Measurements from ENCODE around the gene LRRC59.
A peak's percentile ranks its signal among the peaks of the same experiment; 100 is the strongest.

The LRRC59 gene

GRCh38 chr17:50360486-50361115, 36.7 kb downstream of the LRRC59 start:
- no peak for DNase-seq

- no peak for DNase-seq
Measured at GRCh38 chr17:50359998-50360461, 37.3 kb downstream of the LRRC59 start.

- DNase-seq = no peak
Measured at GRCh38 chr17:50359005-50359699, 38.2 kb downstream of the LRRC59 start.

GRCh38 chr17:50358177-50358576, 39.1 kb downstream of the LRRC59 start:
- no peak for DNase-seq

GRCh38 chr17:50356892-50357510, 40.3 kb downstream of the LRRC59 start:
- no peak for DNase-seq

- DNase-seq = no peak
Measured at GRCh38 chr17:50356418-50356817, 40.9 kb downstream of the LRRC59 start.

GRCh38 chr17:50355701-50356341, 41.5 kb downstream of the LRRC59 start:
- DNase-seq = no peak

GRCh38 chr17:50355336-50355700, 42.0 kb downstream of the LRRC59 start:
- DNase-seq = no peak

- DNase-seq = no peak
Measured at GRCh38 chr17:50354776-50355175, 42.5 kb downstream of the LRRC59 start.

- no peak for DNase-seq
Measured at GRCh38 chr17:50354198-50354597, 43.1 kb downstream of the LRRC59 start.

- no peak for DNase-seq
Measured at GRCh38 chr17:50353600-50354195, 43.6 kb downstream of the LRRC59 start.

- DNase-seq = no peak
Measured at GRCh38 chr17:50352693-50353599, 44.4 kb downstream of the LRRC59 start.

GRCh38 chr17:50352072-50352692, 45.1 kb downstream of the LRRC59 start:
- no peak for DNase-seq

- DNase-seq = no peak
Measured at GRCh38 chr17:50350733-50351132, 46.6 kb downstream of the LRRC59 start.

GRCh38 chr17:50349243-50349600, 48.1 kb downstream of the LRRC59 start:
- no peak for DNase-seq

- no peak for DNase-seq
Measured at GRCh38 chr17:50348522-50349242, 48.6 kb downstream of the LRRC59 start.

GRCh38 chr17:50347894-50348291, 49.4 kb downstream of the LRRC59 start:
- DNase-seq = no peak

GRCh38 chr17:50347117-50347893, 50.0 kb downstream of the LRRC59 start:
- no peak for DNase-seq

GRCh38 chr17:50346313-50347116, 50.8 kb downstream of the LRRC59 start:
- peak; percentile 65 to 67 for DNase-seq

Measured in stimulated activated CD4-positive, alpha-beta T cell treated with anti-CD3 and anti-CD28 coated beads, Interleukin-2, amount 100 ng/mL, for 24 hours (primary cell).